IgD-negative memory B cell (primary cell): Measurements from ENCODE around the gene SLC25A6. TPM values are rescaled to one million over a fixed set of nuclear protein-coding genes. Genes with fewer than 3 reads are reported as not detected.
"Not testable (repeated sequence)": the region's sequence is repeated elsewhere in the genome, so short reads cannot be mapped to it uniquely, and the experiment has no call there.

ENCODE experiments used
- H3K27ac Mint-ChIP-seq, 3 donors: one replicate each; pipeline ENCODE4 v1.8.0; 2020 to 2022; ENCODE audit warnings: mild to moderate bottlenecking in 3 of 3, mixed read lengths in 3 of 3, moderate library complexity in 1 of 3
- H3K27me3 Mint-ChIP-seq: one replicate; pipeline ENCODE4 v1.8.0; 2021; ENCODE audit warnings: mixed read lengths
- H3K36me3 Mint-ChIP-seq: one replicate; pipeline ENCODE4 v1.8.0; 2020; ENCODE audit warnings: mild to moderate bottlenecking, mixed read lengths
- H3K4me1 Mint-ChIP-seq, 3 donors: one replicate each; pipeline ENCODE4 v1.8.0; 2020 to 2022; ENCODE audit warnings: mixed read lengths in 3 of 3, mild to moderate bottlenecking in 1 of 3
- H3K4me3 Mint-ChIP-seq, 4 donors: one replicate each; pipeline ENCODE4 v1.8.0; 2020 to 2022; ENCODE audit warnings: mild to moderate bottlenecking in 4 of 4, mixed read lengths in 4 of 4, moderate library complexity in 3 of 4
- H3K9me3 Mint-ChIP-seq, 3 donors: one replicate each; pipeline ENCODE4 v1.8.0; 2020 to 2021; ENCODE audit warnings: mixed read lengths in 3 of 3, mild to moderate bottlenecking in 1 of 3
- polyA plus RNA-seq: library from polyadenylated mRNA; unstranded; fragments of 300-500 nt; fragmentation: Illumina TruSeq; gene quantifications from one replicate; pipeline ENCODE4 v1.2.3, GENCODE V29; 2021

Gene SLC25A6
- polyA plus RNA-seq, 1 donor from 2014 or later: 881 TPM

DNA sequence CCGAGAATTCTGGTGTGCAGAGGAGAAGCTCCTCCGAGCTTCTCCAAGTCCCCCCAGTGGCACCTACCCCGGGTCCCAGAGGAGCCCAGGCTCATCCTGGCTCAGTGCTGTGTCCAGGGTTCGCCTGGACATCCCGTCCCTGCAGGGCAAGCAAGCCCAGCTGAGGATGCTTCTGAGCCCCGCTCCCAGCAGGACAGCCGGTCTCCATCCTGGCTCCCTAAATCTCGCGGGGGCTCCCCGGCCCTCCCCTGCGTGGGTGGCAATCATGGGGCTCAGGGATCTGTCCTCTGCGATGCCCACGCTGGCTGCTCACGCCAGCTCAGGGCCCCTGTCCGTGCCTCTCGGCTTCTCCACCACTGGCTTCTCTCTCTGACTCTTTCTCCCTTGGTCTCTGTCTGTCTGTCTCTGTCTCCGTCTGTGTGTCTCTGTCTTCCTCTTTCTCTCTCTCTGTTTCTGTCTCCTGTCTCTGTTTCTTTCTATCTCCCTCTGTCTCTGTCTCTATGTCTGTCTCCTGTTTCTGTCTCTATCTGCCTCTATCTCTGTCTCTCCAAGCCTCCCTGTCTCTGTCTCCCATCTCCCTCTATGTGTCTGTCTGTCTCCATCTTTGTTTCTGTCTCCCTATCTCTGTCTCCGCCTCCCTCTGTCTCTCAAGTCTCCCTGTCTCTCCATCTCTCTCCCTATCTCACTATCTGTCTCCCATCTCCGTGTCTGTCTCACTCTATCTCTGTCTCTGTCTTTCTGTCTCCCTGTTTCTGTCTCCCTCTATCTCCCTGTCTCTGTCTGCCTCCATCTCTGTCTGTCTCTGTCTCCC lies 27.8 kb upstream of the SLC25A6 start:
- Mint-ChIP-seq H3K27ac (peak overlapping the region in 1 of 3 donors; percentile 30), H3K9me3 (peaks cover 0 to 4% (median 3%) of the 10 kb centered on the region in 3 donors), H3K4me3 (peak overlapping the region in 1 of 4 donors; percentile 48), H3K4me1 (peaks cover 0 to 4% (median 0%) of the 10 kb centered on the region in 3 donors), H3K27me3 (no peaks in the 10 kb centered on the region), H3K36me3 (peaks cover 11% of the 10 kb centered on the region)

GRCh38 chrX:1418901-1419544 lies 27.1 kb upstream of the SLC25A6 start:
- Mint-ChIP-seq H3K27ac (peak overlapping the region in 1 of 3 donors; percentile 10), H3K27me3 (no peaks in the 10 kb centered on the region), H3K4me1 (peaks cover 0 to 4% (median 0%) of the 10 kb centered on the region in 3 donors), H3K9me3 (peaks cover 0 to 3% (median 3%) of the 10 kb centered on the region in 3 donors), H3K36me3 (peaks cover 13% of the 10 kb centered on the region), H3K4me3 (no peak overlapping the region)

GRCh38 chrX:1417921-1418771 lies 26.2 kb upstream of the SLC25A6 start:
- H3K27me3 Mint-ChIP-seq: no peaks in the 10 kb centered on the region
- H3K36me3 Mint-ChIP-seq: peaks cover 16% of the 10 kb centered on the region
- no peak overlapping the region for H3K4me3 Mint-ChIP-seq
- peaks cover 0 to 5% (median 0%) of the 10 kb centered on the region in 3 donors for H3K4me1 Mint-ChIP-seq
- H3K9me3 Mint-ChIP-seq: peaks cover 0 to 3% (median 3%) of the 10 kb centered on the region in 3 donors
- peak overlapping the region in 1 of 3 donors; percentile 10 for H3K27ac Mint-ChIP-seq

GRCh38 chrX:1416965-1417760 lies 25.2 kb upstream of the SLC25A6 start:
- H3K9me3 Mint-ChIP-seq: peaks cover 0 to 3% (median 3%) of the 10 kb centered on the region in 3 donors
- H3K36me3 Mint-ChIP-seq: peaks cover 16% of the 10 kb centered on the region
- no peak overlapping the region for H3K27ac Mint-ChIP-seq

DNA sequence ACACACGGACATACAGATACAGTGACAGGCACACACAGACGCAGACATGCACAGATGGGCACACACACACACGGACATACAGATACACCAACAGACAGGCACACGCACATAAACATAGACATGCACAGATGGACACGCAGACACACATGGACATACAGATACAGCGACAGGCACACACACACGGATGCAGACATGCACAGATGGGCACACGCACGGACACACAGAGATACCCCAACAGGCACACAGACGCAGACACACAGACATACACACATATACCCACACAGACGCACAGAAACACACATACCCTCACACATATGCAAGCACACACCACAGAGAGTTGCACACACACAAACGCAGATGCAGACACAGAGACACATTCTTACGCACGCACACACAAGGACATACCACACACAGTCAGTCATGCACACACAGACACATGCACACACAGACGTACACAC lies 24.4 kb upstream of the SLC25A6 start:
- H3K27me3 Mint-ChIP-seq: no peaks in the 10 kb centered on the region
- peaks cover 0 to 3% (median 0%) of the 10 kb centered on the region in 3 donors for H3K9me3 Mint-ChIP-seq
- H3K4me1 Mint-ChIP-seq: peaks cover 0 to 5% (median 0%) of the 10 kb centered on the region in 3 donors
- peaks cover 12% of the 10 kb centered on the region for H3K36me3 Mint-ChIP-seq
- no peak overlapping the region for H3K27ac Mint-ChIP-seq
- H3K4me3 Mint-ChIP-seq: no peak overlapping the region

More at GRCh38 chrX:1416965-1417760, 25.2 kb upstream of the SLC25A6 start:
- Mint-ChIP-seq H3K27me3 (no peaks in the 10 kb centered on the region), H3K4me1 (peaks cover 0 to 5% (median 0%) of the 10 kb centered on the region in 3 donors), H3K4me3 (no peak overlapping the region)

DNA sequence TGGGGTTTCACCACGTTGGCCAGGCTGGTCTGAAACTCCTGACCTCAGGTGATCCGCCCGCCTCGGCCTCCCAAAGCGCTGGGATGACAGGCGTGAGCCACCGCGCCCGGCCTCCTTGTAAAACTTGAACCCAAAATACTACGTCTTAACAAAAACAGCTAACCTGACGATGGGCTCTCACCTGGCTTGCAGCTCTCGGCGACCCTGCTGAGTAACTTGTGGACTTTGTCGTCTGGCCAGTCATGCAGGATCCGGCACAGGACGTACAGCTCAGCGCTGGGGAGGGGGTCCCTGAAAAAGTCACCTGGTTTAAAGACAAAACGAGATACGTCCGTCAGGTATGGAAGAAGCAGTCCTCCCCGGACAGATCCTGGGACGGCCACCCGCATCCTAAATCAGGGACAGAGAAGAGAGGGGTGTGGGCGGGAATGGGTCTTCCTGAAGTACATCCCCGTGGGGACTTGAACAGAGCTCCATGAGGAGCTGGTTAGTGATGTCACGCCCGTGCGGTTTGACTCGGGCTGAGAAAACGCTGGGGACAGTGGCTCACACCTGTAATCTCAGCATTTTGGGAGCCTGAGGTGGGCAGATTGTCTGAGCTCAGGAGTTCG lies 20.7 kb upstream of the SLC25A6 start:
- Mint-ChIP-seq H3K9me3 (no peaks in the 10 kb centered on the region), H3K4me1 (peaks cover 0 to 2% (median 0%) of the 10 kb centered on the region in 3 donors), H3K36me3 (peaks cover 7% of the 10 kb centered on the region), H3K27me3 (no peaks in the 10 kb centered on the region), H3K27ac (peak overlapping the region in 2 of 3 donors; percentile 46 to 78), H3K4me3 (no peak overlapping the region)

GRCh38 chrX:1411326-1411725 lies 19.4 kb upstream of the SLC25A6 start:
- Mint-ChIP-seq H3K27ac (peak overlapping the region in 1 of 3 donors; percentile 49), H3K4me1 (peaks cover 0 to 2% (median 0%) of the 10 kb centered on the region in 3 donors), H3K36me3 (peaks cover 7% of the 10 kb centered on the region), H3K27me3 (no peaks in the 10 kb centered on the region), H3K9me3 (no peaks in the 10 kb centered on the region), H3K4me3 (no peak overlapping the region)

GRCh38 chrX:1407035-1407434 lies 15.1 kb upstream of the SLC25A6 start:
- Mint-ChIP-seq H3K36me3 (peaks cover 1% of the 10 kb centered on the region), H3K27ac (no peak overlapping the region), H3K4me3 (no peak overlapping the region), H3K27me3 (no peaks in the 10 kb centered on the region), H3K4me1 (no peaks in the 10 kb centered on the region), H3K9me3 (no peaks in the 10 kb centered on the region)

DNA sequence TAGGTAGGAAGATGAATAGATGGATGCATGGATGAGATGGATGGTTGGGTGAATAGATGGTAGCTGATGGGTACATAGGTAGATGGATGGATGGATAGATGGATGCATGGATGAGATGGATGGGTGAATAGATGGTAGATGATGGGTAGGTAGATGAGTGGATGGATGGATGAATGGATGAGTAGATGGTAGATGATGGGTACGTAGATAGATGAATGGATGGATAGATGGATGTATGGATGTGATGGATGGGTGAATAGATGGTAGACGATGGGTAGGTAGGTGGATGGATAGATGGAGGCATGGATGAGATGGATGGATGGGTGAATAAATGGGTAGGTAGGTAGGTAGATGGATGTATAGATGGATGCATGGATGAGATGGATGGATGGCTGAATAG lies 13.9 kb upstream of the SLC25A6 start:
- not testable (repeated sequence) for H3K9me3 Mint-ChIP-seq, H3K36me3 Mint-ChIP-seq, H3K27me3 Mint-ChIP-seq, H3K4me1 Mint-ChIP-seq, H3K4me3 Mint-ChIP-seq, H3K27ac Mint-ChIP-seq

- H3K36me3 Mint-ChIP-seq, H3K4me3 Mint-ChIP-seq, H3K27ac Mint-ChIP-seq, H3K9me3 Mint-ChIP-seq, H3K27me3 Mint-ChIP-seq, H3K4me1 Mint-ChIP-seq: not testable (repeated sequence)
Observed at GRCh38 chrX:1403867-1404266, 12.0 kb upstream of the SLC25A6 start.

DNA sequence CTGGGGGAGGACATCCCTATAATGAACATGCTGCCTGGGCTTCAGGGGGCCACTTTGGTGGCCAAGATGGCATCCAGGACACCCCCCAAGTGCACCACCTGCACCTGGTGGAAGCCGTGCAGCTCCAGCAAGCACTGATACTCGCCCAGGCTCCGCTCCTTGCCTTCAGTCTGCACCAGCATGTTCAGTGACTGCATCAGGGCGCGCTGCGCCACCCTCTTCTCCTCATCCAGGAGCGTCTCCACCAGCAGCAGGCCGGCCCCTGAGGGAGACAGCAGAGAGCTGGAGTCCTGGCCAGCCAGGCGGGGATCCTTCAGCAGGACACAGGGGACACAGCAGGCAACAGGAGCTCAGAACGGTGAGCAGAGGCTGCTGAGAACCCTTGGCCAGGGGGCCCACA lies 11.3 kb upstream of the SLC25A6 start:
- Mint-ChIP-seq H3K27me3 (no peaks in the 10 kb centered on the region), H3K27ac (no peak overlapping the region), H3K36me3 (no peaks in the 10 kb centered on the region), H3K4me3 (no peak overlapping the region), H3K9me3 (no peaks in the 10 kb centered on the region), H3K4me1 (no peaks in the 10 kb centered on the region)

DNA sequence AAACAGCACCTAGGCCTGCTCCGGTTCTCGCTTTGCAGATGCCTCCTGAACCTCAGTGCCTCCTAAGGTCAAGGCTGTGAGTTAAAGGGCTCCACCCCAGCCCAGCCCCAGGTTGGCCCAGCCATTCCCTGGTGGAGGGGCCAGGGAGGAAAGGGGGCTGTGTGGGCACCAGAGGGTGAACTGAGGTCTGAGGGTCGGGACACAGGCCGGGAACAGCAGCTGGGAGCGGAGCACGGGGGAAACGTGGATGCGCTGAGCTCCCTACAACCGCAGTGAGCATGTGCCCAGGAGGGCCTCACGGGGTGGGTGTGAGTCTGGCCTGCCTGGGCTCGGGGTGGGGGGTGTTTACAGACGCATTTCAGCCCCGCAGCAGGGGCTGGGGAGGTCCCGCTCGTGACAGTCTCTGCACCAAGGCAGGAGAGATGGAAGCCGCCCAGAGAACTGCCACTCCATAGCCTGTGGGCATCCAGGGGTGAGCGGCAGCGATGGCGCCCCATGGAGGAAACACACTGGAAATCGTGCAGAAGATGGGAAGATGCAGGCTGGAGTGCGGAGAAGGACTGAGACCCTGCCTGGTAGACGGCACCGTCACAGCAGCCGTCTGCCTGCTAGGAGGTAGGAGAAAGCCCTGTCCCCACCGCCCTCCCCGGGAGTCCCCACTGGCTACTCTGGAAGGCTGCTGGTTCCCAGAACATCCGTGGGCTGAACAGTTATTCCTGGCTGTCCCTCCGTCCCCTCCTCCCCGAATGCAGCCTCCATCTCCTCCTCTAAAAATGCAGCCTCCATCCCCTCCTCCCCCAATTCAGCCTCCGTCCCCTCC lies 9.9 kb upstream of the SLC25A6 start:
- H3K9me3 Mint-ChIP-seq: no peaks in the 10 kb centered on the region
- H3K27me3 Mint-ChIP-seq: no peaks in the 10 kb centered on the region
- no peaks in the 10 kb centered on the region for H3K36me3 Mint-ChIP-seq
- no peak overlapping the region for H3K27ac Mint-ChIP-seq
- no peaks in the 10 kb centered on the region for H3K4me1 Mint-ChIP-seq
- no peak overlapping the region for H3K4me3 Mint-ChIP-seq

GRCh38 chrX:1400742-1401471 lies 9.0 kb upstream of the SLC25A6 start:
- Mint-ChIP-seq H3K27me3 (no peaks in the 10 kb centered on the region), H3K9me3 (no peaks in the 10 kb centered on the region), H3K36me3 (no peaks in the 10 kb centered on the region), H3K4me1 (peaks cover 0 to 4% (median 3%) of the 10 kb centered on the region in 3 donors), H3K27ac (peak overlapping the region in 2 of 3 donors; percentile 16 to 68), H3K4me3 (no peak overlapping the region)
